ENCODE data around the gene EGLN2.
A peak's percentile ranks its signal among the peaks of the same experiment; 100 is the strongest.

The EGLN2 gene

DNA sequence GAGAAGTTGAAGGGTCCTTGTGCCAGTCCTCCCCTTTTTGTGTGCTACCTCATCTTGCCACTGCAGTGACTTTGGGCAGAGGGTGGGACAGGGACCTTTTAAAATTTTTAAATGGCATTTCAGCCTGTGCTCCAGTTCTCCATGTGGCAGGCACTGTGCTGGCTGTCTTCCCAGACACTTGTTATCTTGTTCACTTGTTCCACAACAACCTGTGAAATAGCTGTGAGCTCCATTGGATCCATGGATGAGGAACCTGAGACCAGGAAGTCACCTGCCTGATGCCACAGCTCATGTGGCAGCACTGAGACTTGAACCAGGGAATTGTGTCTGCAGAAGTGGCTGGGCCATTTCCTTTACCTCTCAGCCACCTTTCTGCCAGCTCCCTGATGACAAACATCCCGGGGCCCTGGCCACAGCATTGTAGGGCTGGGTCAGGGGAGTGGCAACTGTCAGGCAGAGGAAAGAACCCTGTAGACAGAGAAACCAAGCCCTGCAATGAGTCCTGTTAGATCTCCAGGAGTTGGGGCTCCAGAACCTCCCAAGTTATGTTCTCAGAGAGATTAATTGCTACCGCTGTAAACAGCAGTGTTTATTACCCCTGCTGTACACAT, 6.4 kb downstream of the EGLN2 start:
- Histone ChIP-seq H3K9me3 (ENCODE audit: control extremely low read depth in 1 of 5, control insufficient read depth in 4 of 5, insufficient read depth in 2 of 5, low read depth in 1 of 5, low read length in 4 of 5) (no peaks in the 10 kb centered on the region), H3K27me3 (replicated peaks in 2 of 5; ENCODE audit: control insufficient read depth in 4 of 5, insufficient read depth in 5 of 5, low read length in 4 of 5) (no peaks in the 10 kb centered on the region), H3K36me3 (ENCODE audit: control insufficient read depth in 4 of 4, insufficient read depth in 4 of 4, low read length in 3 of 4) (peaks cover 5 to 92% (median 46%) of the 10 kb centered on the region in 4 experiments), H3K4me3 (ENCODE audit: control insufficient read depth in 1 of 7, extremely low read depth in 1 of 7, insufficient read depth in 4 of 7, low read depth in 2 of 7, low read length in 6 of 7) (no peak overlapping the region), H3K27ac (ENCODE audit: insufficient read depth in 1 of 2, low read depth in 1 of 2, low read length in 2 of 2, poor library complexity in 1 of 2, severe bottlenecking in 2 of 2) (peak overlapping the region; percentile 7 to 46), H3K4me1 (ENCODE audit: control extremely low read depth in 1 of 4, control insufficient read depth in 4 of 4, insufficient read depth in 4 of 4, low read length in 3 of 4) (peaks cover 3 to 77% (median 69%) of the 10 kb centered on the region in 4 experiments)
- 83% methylated on average over 2 of the region's 2 CpGs for WGBS (ENCODE audit: insufficient coverage)
- ChIA-PET CTCF (interaction anchor here (0.9 to 4.9 kb wide), 10 partner anchors 7 to 144 kb away, joined by 3 to 25 read pairs (median 10); partner anchors contain the start of genes COQ8B, EGLN2, ITPKC and RAB4B), POLR2A (no interaction called here)
- DNase-seq, result no peak

DNA sequence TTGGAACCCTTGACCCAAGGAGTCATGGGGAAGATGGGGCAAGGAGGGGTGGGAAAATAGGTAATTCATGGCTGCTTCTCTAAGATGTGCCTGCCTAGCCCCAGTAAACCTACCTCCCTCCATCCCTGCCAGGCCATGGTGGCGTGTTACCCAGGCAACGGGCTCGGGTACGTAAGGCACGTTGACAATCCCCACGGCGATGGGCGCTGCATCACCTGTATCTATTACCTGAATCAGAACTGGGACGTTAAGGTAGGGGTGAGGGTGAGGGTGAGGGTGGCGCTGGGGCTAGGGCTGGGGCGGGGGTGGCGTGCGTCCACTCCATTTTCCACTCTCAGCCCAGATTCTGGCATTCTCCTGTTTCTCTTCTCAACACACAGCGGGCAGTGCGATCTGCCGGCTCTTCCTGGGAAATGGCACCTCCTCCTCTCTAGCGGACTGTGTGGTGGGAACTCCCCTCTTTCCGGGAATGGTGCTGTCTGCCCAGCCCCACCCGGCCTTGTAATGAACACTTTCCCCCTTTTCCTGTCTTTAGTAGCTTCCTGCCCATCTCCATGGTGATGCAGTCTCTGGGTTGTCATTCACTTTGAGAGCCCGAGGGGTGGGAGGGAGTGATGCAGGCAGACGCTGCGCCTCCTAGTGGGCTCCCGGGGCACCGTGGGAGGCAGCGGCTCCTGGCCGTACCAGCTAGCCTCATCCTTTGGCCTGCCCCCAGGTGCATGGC, 7.6 kb downstream of the EGLN2 start:
- ChIA-PET POLR2A (interaction anchor here (2.3 kb wide), 1 partner anchor 29 kb away, joined by 9 read pairs; the partner anchor contains the start of gene RAB4B), CTCF (interaction anchor here (0.9 to 4.9 kb wide), 15 partner anchors 8 to 146 kb away, joined by 3 to 25 read pairs (median 4); partner anchors contain the start of genes COQ8B, EGLN2, ITPKC and MIA)
- H3K4me3 ChIP-seq (ENCODE audit: control insufficient read depth in 1 of 7, extremely low read depth in 1 of 7, insufficient read depth in 4 of 7, low read depth in 2 of 7, low read length in 6 of 7), result peak overlapping the region in 3 of 7 experiments; percentile 2 to 58 (median 22)
- H3K4me1 ChIP-seq (ENCODE audit: control extremely low read depth in 1 of 4, control insufficient read depth in 4 of 4, insufficient read depth in 4 of 4, low read length in 3 of 4), result peaks cover 3 to 72% (median 65%) of the 10 kb centered on the region in 4 experiments
- WGBS (ENCODE audit: insufficient coverage), result 15% methylated on average over 14 of the region's 26 CpGs
- no peaks in the 10 kb centered on the region for H3K27me3 ChIP-seq (replicated peaks in 2 of 5; ENCODE audit: control insufficient read depth in 4 of 5, insufficient read depth in 5 of 5, low read length in 4 of 5)
- no peaks in the 10 kb centered on the region for H3K9me3 ChIP-seq (ENCODE audit: control extremely low read depth in 1 of 5, control insufficient read depth in 4 of 5, insufficient read depth in 2 of 5, low read depth in 1 of 5, low read length in 4 of 5)
- peak; percentile 78 to 85 (median 84) for DNase-seq
- peaks cover 5 to 81% (median 36%) of the 10 kb centered on the region in 4 experiments for H3K36me3 ChIP-seq (ENCODE audit: control insufficient read depth in 4 of 4, insufficient read depth in 4 of 4, low read length in 3 of 4)
- peak overlapping the region in 1 of 2 experiments; percentile 46 for H3K27ac ChIP-seq (ENCODE audit: insufficient read depth in 1 of 2, low read depth in 1 of 2, low read length in 2 of 2, poor library complexity in 1 of 2, severe bottlenecking in 2 of 2)

DNA sequence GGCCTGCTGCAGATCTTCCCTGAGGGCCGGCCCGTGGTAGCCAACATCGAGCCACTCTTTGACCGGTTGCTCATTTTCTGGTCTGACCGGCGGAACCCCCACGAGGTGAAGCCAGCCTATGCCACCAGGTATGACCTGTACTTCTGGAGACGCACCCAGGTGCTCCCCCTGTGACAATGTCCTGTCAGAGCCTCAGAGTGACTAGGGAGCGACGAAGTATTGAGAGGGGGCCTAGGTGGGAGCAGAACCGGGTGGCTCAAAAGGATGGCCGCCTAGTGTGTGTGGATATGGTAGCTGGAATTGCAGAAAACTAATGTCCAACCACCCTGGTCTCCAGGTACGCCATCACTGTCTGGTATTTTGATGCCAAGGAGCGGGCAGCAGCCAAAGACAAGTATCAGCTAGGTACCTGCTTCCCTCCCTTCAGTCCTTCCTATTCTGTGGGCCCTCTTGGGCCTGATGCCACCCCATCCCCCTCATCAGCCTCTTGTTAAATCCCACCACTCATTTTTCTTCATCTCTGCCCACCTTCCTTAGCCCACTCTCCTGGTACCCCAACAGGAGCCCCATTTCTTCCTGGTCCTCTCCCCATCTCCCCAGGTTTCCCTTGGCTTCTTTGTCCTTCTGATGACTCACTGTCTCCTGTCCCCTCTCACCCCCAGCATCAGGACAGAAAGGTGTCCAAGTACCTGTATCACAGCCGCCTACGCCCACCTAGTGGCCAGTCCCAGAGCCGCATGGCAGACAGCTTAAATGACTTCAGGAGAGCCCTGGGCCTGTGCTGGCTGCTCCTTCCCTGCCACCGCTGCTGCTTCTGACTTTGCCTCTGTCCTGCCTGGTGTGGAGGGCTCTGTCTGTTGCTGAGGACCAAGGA, 8.4 kb downstream of the EGLN2 start:
- 85% methylated on average over 14 of the region's 18 CpGs for WGBS (ENCODE audit: insufficient coverage)
- peak in 1 of 3 donors; percentile 32 for DNase-seq
- peaks cover 0 to 72% (median 65%) of the 10 kb centered on the region in 4 experiments for H3K4me1 ChIP-seq (ENCODE audit: control extremely low read depth in 1 of 4, control insufficient read depth in 4 of 4, insufficient read depth in 4 of 4, low read length in 3 of 4)
- peaks cover 5 to 76% (median 30%) of the 10 kb centered on the region in 4 experiments for H3K36me3 ChIP-seq (ENCODE audit: control insufficient read depth in 4 of 4, insufficient read depth in 4 of 4, low read length in 3 of 4)
- peak overlapping the region in 1 of 7 experiments; percentile 13 for H3K4me3 ChIP-seq (ENCODE audit: control insufficient read depth in 1 of 7, extremely low read depth in 1 of 7, insufficient read depth in 4 of 7, low read depth in 2 of 7, low read length in 6 of 7)
- POLR2A ChIA-PET, result interaction anchor here (2.3 kb wide), 1 partner anchor 30 kb away, joined by 9 read pairs; the partner anchor contains the start of gene RAB4B
- H3K27ac ChIP-seq (ENCODE audit: insufficient read depth in 1 of 2, low read depth in 1 of 2, low read length in 2 of 2, poor library complexity in 1 of 2, severe bottlenecking in 2 of 2), result peak overlapping the region in 1 of 2 experiments; percentile 43
- no peaks in the 10 kb centered on the region for H3K9me3 ChIP-seq (ENCODE audit: control extremely low read depth in 1 of 5, control insufficient read depth in 4 of 5, insufficient read depth in 2 of 5, low read depth in 1 of 5, low read length in 4 of 5)
- no peaks in the 10 kb centered on the region for H3K27me3 ChIP-seq (replicated peaks in 2 of 5; ENCODE audit: control insufficient read depth in 4 of 5, insufficient read depth in 5 of 5, low read length in 4 of 5)
- CTCF ChIA-PET, result interaction anchor here (1.0 to 4.9 kb wide), 10 partner anchors 9 to 146 kb away, joined by 3 to 25 read pairs (median 8); partner anchors contain the start of genes COQ8B, EGLN2, ITPKC and MIA

DNA sequence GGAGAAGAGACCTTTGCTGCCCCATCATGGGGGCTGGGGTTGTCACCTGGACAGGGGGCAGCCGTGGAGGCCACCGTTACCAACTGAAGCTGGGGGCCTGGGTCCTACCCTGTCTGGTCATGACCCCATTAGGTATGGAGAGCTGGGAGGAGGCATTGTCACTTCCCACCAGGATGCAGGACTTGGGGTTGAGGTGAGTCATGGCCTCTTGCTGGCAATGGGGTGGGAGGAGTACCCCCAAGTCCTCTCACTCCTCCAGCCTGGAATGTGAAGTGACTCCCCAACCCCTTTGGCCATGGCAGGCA, 9.0 kb downstream of the EGLN2 start:
- H3K4me3 ChIP-seq (ENCODE audit: control insufficient read depth in 1 of 7, extremely low read depth in 1 of 7, insufficient read depth in 4 of 7, low read depth in 2 of 7, low read length in 6 of 7), result no peak overlapping the region
- H3K27ac ChIP-seq (ENCODE audit: insufficient read depth in 1 of 2, low read depth in 1 of 2, low read length in 2 of 2, poor library complexity in 1 of 2, severe bottlenecking in 2 of 2), result peak overlapping the region in 1 of 2 experiments; percentile 43
- 100% methylated on average over 2 of the region's 2 CpGs for WGBS (ENCODE audit: insufficient coverage)
- ChIA-PET POLR2A (interaction anchor here (1.0 to 2.3 kb wide), 2 partner anchors 9 to 30 kb away, joined by 3 to 9 read pairs; partner anchors contain the start of genes EGLN2 and RAB4B), CTCF (interaction anchor here (1.0 to 4.9 kb wide), 5 partner anchors 10 to 143 kb away, joined by 3 to 25 read pairs (median 10); partner anchors contain the start of genes EGLN2 and MIA)
- peaks cover 5 to 71% (median 29%) of the 10 kb centered on the region in 4 experiments for H3K36me3 ChIP-seq (ENCODE audit: control insufficient read depth in 4 of 4, insufficient read depth in 4 of 4, low read length in 3 of 4)
- H3K9me3 ChIP-seq (ENCODE audit: control extremely low read depth in 1 of 5, control insufficient read depth in 4 of 5, insufficient read depth in 2 of 5, low read depth in 1 of 5, low read length in 4 of 5), result no peaks in the 10 kb centered on the region
- H3K4me1 ChIP-seq (ENCODE audit: control extremely low read depth in 1 of 4, control insufficient read depth in 4 of 4, insufficient read depth in 4 of 4, low read length in 3 of 4), result peaks cover 0 to 70% (median 59%) of the 10 kb centered on the region in 4 experiments
- H3K27me3 ChIP-seq (replicated peaks in 2 of 5; ENCODE audit: control insufficient read depth in 4 of 5, insufficient read depth in 5 of 5, low read length in 4 of 5), result no peaks in the 10 kb centered on the region
- DNase-seq, result no peak

DNA sequence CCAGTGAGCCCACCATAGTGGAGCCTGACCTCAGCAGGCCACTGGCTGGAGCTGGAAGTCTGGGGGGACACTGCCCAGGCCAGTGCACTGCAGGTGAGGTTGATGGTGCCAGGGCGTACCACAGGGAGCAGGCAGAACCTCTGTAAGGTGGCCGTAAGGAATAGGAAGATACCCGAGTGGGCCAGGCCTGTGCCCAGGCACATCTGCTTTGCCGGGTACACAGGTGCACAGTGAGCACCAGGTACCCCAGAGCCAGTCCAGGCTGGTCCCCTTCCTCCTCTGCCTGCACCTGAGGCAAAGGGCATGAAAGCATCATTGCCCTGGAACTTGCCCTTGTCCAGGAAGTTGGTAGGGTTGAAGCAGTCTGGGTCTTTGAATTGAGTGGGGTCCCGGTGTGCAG, 9.5 kb downstream of the EGLN2 start:
- Histone ChIP-seq H3K4me3 (ENCODE audit: control insufficient read depth in 1 of 7, extremely low read depth in 1 of 7, insufficient read depth in 4 of 7, low read depth in 2 of 7, low read length in 6 of 7) (no peak overlapping the region), H3K9me3 (ENCODE audit: control extremely low read depth in 1 of 5, control insufficient read depth in 4 of 5, insufficient read depth in 2 of 5, low read depth in 1 of 5, low read length in 4 of 5) (no peaks in the 10 kb centered on the region), H3K27ac (ENCODE audit: insufficient read depth in 1 of 2, low read depth in 1 of 2, low read length in 2 of 2, poor library complexity in 1 of 2, severe bottlenecking in 2 of 2) (no peak overlapping the region), H3K27me3 (replicated peaks in 2 of 5; ENCODE audit: control insufficient read depth in 4 of 5, insufficient read depth in 5 of 5, low read length in 4 of 5) (no peaks in the 10 kb centered on the region), H3K36me3 (ENCODE audit: control insufficient read depth in 4 of 4, insufficient read depth in 4 of 4, low read length in 3 of 4) (peaks cover 5 to 65% (median 29%) of the 10 kb centered on the region in 4 experiments), H3K4me1 (ENCODE audit: control extremely low read depth in 1 of 4, control insufficient read depth in 4 of 4, insufficient read depth in 4 of 4, low read length in 3 of 4) (peaks cover 0 to 65% (median 53%) of the 10 kb centered on the region in 4 experiments)
- WGBS (ENCODE audit: insufficient coverage), result 95% methylated on average over 5 of the region's 5 CpGs
- ChIA-PET CTCF (interaction anchor here (4.6 to 4.9 kb wide), 2 partner anchors 11 to 144 kb away, joined by 20 to 25 read pairs; no protein-coding TSS in a partner anchor), POLR2A (interaction anchor here (1.0 to 2.3 kb wide), 3 partner anchors 10 to 31 kb away, joined by 3 to 9 read pairs (median 3); partner anchors contain the start of genes EGLN2 and RAB4B)
- DNase-seq, result no peak

DNA sequence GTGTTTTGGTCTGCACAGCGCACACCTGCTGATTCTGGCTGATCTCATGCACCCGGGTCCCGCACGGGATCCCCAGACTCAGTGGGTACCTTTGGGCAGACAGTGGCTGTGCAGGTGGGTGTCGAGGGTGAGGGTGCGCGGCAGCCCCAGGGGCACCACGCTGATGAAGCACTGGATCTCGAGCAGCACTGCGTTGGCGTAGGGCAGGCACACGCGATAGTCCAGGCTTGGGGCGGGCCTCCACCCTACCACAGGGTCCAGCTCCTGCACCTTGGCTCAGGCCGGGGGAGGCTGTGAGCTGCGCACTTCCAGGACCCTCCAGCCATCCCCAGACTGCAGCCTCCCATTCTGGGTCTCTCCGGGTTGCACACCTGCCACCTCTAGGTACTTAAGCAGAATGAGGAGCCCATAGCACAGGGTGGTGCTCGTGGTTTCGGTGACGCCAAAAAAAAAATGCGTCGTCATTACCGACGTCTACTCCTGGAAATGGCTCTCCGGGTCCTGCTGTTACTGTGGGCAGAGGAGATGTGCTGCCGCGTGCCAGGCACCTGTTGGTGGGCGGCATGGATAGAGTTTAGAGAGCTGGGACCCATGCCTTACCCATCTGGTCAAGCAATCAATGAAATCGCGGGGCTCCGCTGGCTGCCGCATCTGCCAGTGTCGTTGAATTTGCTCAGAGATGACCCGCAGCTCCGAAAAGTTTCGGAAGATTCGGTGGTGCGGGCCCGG, 10.5 kb downstream of the EGLN2 start:
- ChIA-PET CTCF (no interaction called here), POLR2A (interaction anchor here (1.0 kb wide), 1 partner anchor 22 kb away, joined by 3 read pairs; no protein-coding TSS in a partner anchor)
- H3K4me1 ChIP-seq (ENCODE audit: control extremely low read depth in 1 of 4, control insufficient read depth in 4 of 4, insufficient read depth in 4 of 4, low read length in 3 of 4), result peaks cover 0 to 55% (median 43%) of the 10 kb centered on the region in 4 experiments
- H3K36me3 ChIP-seq (ENCODE audit: control insufficient read depth in 4 of 4, insufficient read depth in 4 of 4, low read length in 3 of 4), result peaks cover 2 to 56% (median 25%) of the 10 kb centered on the region in 4 experiments
- H3K4me3 ChIP-seq (ENCODE audit: control insufficient read depth in 1 of 7, extremely low read depth in 1 of 7, insufficient read depth in 4 of 7, low read depth in 2 of 7, low read length in 6 of 7), result peak overlapping the region in 1 of 7 experiments; percentile 67
- no peak for DNase-seq
- H3K27ac ChIP-seq (ENCODE audit: insufficient read depth in 1 of 2, low read depth in 1 of 2, low read length in 2 of 2, poor library complexity in 1 of 2, severe bottlenecking in 2 of 2), result no peak overlapping the region
- no peaks in the 10 kb centered on the region for H3K9me3 ChIP-seq (ENCODE audit: control extremely low read depth in 1 of 5, control insufficient read depth in 4 of 5, insufficient read depth in 2 of 5, low read depth in 1 of 5, low read length in 4 of 5)
- H3K27me3 ChIP-seq (replicated peaks in 2 of 5; ENCODE audit: control insufficient read depth in 4 of 5, insufficient read depth in 5 of 5, low read length in 4 of 5), result no peaks in the 10 kb centered on the region
- WGBS (ENCODE audit: insufficient coverage), result 97% methylated on average over 38 of the region's 39 CpGs

Data from common myeloid progenitor, CD34-positive (primary cell).